HG03139 (cell line): ENCODE data around the gene RIMS4.

ENCODE experiments used
- ATAC-seq: cut with Tn5 transposase; IDR thresholded peaks from one replicate; pipeline ENCODE4 v1.9.1; 2021; ENCODE audit not compliant: unreplicated experiment

RIMS4 gene

DNA sequence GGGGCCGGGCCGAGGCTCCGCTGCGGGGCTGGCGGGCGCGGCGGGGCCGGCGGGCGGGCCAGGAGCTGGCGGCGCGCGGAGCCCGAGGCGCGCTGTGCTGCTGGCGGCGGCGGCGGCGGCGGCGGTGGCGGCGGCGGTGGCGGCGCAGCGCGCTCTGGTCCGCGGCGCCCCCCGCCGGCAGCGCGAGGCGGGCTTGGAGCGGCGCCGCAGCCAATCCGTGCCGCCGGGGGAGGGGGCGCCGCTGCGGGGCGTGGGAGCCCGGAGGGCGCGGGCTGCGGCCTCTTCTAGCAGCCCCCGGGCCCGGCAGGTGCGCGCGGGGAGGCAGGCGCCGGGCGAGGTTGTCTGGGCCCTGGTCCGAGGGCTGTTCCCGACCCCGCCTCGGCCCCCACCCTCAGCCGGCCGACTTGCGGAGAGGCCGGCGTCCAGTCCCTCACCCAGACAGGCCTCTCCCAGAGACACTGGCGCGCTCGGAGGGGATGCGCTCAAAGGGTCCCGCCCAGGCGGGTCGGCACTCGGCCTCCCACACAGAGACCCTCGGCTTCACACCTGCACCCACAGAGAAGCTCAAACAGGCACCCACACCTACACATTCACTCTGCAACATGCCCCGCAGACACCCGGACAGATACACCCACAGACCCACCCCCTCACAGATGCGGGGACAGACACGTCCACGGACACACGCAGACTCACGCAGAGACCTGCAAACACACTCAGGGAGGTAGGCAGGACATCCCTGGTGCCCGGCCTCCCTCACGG, at the start of gene RIMS4:
TSS of gene RIMS4 (minus strand) at position 156 of the 759 bp plus-strand sequence. CDS start 275 bp downstream, outside the sequence.
- no peak for ATAC-seq

DNA sequence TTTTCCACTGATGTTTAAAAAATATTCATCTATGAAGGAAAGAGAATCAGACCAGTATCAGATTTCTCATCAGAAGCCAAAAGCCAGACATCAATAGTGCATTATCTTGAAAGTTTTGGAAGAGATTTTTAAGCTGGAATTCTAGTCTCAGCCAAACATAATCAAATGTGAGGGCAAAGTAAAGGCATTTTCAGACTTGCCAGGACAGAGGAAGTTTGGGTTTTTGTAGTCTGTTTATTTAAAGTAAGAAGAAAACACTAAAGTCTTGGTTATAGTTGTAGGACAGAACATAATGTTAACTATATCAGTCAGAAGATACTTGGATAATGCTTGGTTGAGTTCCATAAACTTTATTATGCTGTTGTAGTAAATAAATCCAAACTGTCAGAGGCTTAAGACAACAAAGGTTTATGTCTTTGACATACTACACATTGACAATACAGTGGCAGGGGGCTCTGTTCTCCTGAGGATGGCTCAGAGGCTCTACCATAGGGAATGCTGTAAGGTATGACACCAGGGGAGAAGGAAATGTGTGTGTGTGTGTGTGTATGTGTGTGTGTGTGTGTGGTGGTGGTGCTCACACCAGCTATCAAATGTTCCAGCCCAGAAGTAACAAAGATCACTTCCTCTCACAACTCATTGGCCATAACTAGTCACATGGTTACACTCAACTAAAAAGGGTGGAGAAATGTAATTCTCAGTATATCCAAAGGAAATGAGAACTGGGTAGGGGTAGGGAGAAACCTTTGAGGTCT, 48.4 kb upstream of the RIMS4 start:
- no peak for ATAC-seq

DNA sequence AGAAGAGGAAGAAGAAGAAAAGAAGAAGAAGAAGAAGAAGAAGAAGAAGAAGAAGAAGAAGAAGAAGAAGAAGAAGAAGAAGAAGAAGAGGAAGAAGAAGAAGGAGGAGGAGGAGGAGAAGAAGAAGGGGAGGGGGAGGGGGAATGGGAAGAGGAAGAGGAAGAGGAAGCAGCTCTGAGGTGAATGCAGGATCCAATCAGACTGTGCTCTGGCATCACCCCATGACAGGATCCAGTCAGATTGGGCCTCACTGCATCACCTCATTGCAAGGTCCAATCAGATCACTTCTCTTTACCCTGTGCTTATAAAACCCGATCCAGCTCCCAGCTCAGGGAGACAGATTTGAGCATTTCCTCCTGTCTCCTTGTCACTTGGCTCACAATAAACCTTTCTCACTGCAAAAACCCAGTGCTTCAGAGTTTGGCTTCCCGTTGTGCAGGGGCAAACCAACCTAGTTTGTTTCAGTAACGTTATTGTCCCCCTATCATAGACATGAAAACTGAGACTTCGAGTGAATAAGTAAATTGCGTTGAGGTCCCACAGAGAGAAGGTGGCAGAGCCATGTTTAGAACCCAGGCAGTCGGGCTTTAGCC, 46.6 kb upstream of the RIMS4 start:
- no peak for ATAC-seq

GRCh38 chr20:44856442-44856841, 46.1 kb upstream of the RIMS4 start:
- ATAC-seq: no peak

DNA sequence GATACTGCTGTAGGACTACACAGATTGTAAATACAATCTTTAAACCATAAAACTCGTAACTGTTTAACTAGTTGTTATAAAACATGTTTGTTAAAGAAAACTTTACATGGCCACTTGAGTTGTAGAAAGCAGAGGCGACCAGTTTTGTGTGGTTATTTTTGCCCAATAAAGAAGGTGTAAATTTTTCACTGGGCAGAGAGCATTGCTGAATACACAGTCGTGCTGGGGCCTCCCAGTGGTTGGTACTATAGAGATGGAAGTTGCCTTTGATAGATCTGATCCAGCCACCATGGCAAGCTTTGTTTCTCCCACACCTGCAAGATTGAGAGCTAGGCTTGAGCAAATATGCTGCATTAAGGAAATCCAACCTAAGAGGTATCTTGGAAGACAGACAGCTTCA, 41.2 kb upstream of the RIMS4 start:
- ATAC-seq: no peak

DNA sequence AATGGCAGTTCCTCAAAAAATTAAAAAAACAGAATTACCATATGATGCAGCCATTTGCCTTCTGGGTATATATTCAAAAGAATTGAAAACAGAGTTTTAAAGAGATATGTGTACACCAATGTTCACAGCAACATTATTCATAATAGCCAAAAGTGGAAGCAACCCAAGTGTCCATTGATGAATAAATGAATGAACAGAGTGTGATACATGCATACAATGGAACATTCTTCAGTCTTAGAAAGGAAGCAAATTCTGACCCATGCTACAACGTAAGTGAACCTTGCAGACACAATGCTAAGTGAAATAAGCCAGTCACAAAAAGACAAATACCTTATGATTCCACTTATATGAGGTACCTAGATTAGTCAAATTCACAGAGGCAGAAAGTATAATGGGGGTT, 40.5 kb upstream of the RIMS4 start:
- no peak for ATAC-seq

DNA sequence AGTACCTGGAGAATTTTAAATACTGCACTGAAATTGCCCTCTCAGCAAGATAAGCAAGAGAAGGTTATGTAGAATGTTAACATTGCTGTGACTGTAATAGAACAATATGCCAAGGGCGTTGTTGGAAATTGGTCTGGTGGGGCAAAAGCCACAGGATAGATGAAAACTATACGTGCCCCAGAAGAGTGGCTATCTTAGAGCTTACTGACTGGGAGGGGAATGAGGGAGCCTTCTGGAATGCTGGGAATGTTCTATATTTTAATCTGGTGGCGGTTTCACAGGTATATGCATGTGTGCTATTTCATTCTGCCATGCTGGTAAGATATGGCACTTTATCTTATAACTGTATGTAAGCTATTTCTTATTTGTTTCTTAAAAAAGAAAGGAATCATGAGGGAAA, 39.9 kb upstream of the RIMS4 start:
- no peak for ATAC-seq

- ATAC-seq: no peak
Observed at GRCh38 chr20:44849703-44850102, 39.4 kb upstream of the RIMS4 start.

DNA sequence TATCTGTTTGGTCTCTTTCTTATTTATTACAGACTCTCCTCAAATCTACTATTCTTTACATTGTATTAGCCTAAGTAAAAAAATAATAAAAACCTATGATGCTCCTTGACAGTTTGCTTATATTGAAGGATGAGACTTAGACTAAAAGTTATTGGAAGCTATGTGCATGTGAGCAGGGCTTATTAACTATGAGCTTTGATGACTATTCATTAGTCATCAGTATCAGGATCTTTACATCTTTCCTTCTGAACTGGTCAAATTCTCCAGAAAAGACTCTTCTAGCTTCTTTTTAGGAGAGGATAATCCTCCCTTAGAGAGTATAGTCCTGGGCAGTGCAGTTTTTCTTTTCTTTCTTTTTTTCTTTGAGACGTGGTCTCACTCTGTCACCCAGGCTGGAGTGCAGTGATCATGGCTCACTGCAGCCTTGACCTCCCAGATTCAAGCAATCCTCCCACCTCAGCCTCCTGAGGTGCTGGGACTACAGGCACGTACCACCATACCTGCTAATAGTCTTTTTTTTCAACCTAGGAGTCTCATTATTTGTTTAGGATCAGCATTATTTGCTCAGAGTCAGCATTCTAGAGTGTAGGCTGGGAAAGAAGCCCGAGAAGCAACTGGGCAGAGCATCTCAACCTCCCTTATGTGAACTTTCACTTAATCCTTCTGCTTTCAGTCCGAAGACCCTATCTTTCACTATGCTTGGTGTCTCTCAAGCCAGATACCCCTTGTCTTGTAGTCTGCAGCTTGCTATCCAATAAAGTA, 38.1 kb upstream of the RIMS4 start:
- no peak for ATAC-seq

GRCh38 chr20:44843876-44844275, 33.5 kb upstream of the RIMS4 start:
- no peak for ATAC-seq

DNA sequence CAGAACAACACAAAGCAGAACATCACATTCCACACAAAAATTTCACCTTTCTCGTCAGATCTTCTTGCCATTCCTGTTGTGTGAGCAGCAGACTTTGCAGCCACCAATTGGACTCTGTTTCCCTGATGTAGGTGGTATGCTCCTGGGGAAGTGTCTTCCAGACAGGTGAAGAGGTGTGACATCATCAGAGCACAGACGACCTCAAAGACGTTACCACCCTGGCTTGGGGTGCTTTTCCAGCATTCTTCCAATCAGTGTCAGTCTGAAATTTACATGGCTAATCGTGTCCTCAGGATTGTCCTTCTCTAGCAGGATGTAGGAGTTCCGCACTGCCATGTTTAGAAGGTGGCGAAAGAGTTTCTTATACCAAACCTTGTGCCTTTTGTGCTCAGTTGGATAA, 31.6 kb upstream of the RIMS4 start:
- no peak for ATAC-seq

DNA sequence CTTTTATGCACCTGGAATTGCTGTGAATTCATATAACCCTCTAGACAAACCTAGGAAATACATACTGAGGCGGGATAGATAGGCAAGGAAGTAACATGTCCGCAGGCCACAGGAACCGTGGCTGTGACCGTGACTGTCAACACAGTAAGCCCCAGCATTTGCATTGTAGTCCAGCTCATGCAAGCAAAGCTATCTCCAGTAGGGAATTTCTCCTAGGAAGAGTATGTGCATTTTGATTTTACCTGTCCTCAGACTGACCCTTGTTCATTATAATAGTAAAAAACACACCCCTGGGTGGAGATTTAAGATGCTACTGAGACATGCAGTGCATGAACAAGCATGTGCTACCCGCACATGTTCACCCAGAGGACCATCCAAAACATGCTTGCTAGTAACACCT, 30.5 kb upstream of the RIMS4 start:
- ATAC-seq: no peak

DNA sequence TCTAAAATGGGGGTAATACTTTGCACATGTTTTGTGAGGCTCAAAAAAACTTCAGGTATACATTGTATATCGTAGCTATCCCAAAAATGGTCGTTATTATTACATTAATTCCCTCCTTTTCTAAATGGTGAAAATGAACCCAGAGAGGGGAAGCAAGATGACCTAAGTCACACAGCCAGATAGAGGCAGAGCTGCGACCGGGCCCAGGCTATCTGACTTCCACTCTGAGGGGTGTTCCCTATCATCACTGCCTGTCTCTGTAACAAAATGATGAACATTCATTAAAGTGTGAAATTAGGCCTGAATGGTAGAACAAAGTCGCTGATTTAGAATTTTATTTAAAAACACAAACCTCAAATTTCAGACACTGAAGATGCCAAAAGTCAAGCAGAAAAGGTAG, 29.1 kb upstream of the RIMS4 start:
- no peak for ATAC-seq

GRCh38 chr20:44838521-44838920, 28.2 kb upstream of the RIMS4 start:
- no peak for ATAC-seq

DNA sequence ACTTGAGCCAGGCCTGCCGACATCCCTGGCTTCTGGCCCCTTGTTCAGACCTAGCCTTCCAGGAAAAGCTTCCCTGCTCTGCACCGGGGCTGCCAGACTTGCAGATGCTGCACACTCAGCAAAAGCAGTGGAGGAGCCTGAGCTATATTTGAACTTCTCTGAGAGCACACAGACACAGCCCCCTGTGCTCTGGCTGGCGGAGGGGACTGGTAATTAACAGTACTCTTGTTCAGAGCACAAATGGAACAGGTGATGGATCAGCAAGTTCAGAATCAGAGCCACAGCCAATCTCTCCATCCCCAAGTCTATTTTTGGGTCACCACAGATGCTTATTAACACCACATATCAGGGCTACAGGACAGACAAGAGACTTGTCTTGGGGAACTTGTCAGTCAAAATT, 27.6 kb upstream of the RIMS4 start:
- no peak for ATAC-seq

DNA sequence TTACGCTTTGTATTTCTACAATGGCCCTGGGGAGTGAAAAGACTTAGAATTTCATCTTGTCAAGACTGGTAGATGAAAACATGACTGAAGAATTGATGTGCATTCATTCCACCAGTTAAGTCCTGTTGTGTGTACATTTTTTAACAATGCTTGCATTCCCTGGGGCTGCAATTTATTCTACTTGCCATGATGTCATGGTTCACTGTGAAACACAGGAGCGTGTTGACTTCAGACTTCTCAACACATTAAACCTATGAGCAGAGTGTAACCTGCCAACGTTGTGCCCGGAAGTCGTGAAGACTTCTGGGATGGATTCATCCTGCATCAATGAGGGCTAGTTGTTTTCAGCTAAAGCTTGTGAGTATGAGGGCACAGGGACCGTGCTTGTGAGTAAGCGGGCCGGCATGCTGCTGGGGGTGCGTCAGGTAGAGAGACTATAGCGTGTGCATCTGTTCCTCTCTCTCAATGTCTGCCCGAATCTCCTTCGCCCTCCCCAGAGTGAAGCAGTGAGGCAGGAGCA, 26.3 kb upstream of the RIMS4 start:
- no peak for ATAC-seq

DNA sequence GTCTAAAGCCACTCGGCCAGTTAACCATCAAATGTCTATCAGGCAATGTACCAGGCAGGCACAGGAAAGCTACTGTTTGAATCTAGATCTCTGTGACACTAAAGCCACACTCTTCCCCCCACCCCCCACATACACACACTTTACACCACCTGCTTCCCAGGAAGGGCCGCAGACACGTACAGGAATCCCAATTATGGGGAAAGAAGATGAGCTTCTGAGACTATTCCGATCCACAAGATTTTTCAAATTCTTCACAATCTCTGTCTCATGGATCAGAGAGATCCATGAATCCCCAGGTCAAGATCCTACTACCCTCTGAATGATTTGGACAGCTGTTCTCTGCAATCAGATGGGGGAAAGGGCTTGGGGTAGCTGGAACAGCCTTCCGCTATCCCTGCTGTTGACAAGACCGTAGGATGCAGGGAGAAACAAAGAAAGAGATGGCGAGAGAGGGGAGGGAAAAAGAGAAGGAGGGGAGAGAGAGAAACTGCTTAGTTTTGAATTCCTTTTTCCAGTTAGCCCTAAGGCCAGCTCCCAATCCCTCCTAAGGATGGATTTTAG, 25.4 kb upstream of the RIMS4 start:
- no peak for ATAC-seq

GRCh38 chr20:44835116-44835515, 24.8 kb upstream of the RIMS4 start:
- ATAC-seq: no peak

- no peak for ATAC-seq
Observed at GRCh38 chr20:44834693-44835092, 24.3 kb upstream of the RIMS4 start.

DNA sequence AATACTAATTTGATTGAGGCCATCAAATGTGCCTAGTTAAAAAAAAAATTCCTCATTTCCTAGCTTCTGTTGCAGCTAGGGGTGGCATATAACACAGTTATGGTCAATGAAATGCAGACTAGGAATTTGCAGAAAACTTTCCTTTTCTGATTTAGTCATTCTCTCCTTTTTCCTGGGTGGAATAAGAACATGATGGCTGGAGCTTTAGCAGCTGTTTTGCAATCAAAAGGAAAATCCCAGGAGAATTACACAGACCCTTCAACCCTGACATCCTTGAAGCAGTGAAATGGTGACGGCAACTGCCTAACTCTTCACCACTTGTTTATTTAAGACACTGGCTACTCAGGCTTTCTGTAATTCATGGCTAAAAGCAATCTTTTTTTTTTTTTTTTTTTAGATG, 23.1 kb upstream of the RIMS4 start:
- ATAC-seq: no peak

GRCh38 chr20:44832724-44833123, 22.4 kb upstream of the RIMS4 start:
- ATAC-seq: no peak
